ENCODE results near the gene TM7SF2. TPM values are rescaled to one million over a fixed set of nuclear protein-coding genes. Genes with fewer than 3 reads are reported as not detected.

The TM7SF2 gene
- total and polyA plus RNA-seq, 10 donors, result 8.9 to 29.7 (median 14.3) TPM

DNA sequence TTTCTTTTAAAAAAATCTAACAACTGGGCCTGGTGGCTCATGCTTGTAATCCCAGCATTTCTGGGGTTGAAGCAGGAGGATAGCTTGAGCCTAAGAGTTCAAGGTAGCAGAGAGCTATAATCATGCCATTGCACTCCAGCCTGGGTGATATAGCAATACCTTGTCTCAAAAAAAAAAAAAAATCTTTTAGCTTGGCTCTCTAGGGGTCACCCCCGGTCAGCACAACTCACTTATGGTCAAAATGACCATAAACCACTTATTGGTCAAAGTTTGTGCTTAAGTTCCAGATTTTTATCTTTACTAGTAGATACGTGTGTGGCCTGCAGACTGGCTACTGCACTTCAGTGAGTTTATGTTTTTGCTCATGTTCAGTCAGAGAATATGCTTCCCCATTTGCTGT, 52.0 kb downstream of the TM7SF2 start:
- H3K27ac ChIP-seq, result no peak overlapping the region
- no peaks in the 10 kb centered on the region for H3K9me3 ChIP-seq
- no peak for DNase-seq
- H3K27me3 ChIP-seq (replicated peaks in 1 of 7), result no peaks in the 10 kb centered on the region
- no peaks in the 10 kb centered on the region for H3K36me3 ChIP-seq
- 76 to 90% (median 80%) methylated on average over 2 of the region's 2 CpGs for WGBS, 5 donors
- TF ChIP-seq POLR2AphosphoS5 (IDR thresholded peaks at IDR 0.05) (no peak), POLR2A (IDR thresholded peaks at IDR 0.05) (no peak)
- TF ChIP-seq, protein P1, sequence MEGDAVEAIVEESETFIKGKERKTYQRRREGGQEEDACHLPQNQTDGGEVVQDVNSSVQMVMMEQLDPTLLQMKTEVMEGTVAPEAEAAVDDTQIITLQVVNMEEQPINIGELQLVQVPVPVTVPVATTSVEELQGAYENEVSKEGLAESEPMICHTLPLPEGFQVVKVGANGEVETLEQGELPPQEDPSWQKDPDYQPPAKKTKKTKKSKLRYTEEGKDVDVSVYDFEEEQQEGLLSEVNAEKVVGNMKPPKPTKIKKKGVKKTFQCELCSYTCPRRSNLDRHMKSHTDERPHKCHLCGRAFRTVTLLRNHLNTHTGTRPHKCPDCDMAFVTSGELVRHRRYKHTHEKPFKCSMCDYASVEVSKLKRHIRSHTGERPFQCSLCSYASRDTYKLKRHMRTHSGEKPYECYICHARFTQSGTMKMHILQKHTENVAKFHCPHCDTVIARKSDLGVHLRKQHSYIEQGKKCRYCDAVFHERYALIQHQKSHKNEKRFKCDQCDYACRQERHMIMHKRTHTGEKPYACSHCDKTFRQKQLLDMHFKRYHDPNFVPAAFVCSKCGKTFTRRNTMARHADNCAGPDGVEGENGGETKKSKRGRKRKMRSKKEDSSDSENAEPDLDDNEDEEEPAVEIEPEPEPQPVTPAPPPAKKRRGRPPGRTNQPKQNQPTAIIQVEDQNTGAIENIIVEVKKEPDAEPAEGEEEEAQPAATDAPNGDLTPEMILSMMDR (IDR thresholded peaks at IDR 0.05 in 8 of 11, conservative IDR thresholded peaks at IDR 0.05 in 3 of 11), result no peak
- intact Hi-C loops (cut with DNase I; ENCODE audit: low total_unique reads), result no loop called here
- peaks cover 0 to 2% (median 0%) of the 10 kb centered on the region in 6 donors for H3K4me1 ChIP-seq
- H3K4me3 ChIP-seq, result no peak overlapping the region

Small RNAs within 50 kb of the gene (microRNA-seq; reads per million reads assigned to microRNA genes)
- gene MIR6751, result 0 to 1.1 (median 0.36) reads per million in 3 donors

Small RNAs within 50 kb of the gene (small RNA-seq; reads per million reads assigned to genes)
- gene HIGD1AP10 (0 reads per million in 4 donors), gene PDCL2P2 (0 reads per million in 4 donors), gene RNU2-23P (0.60 to 2.1 (median 0.77) reads per million in 4 donors)

Other genes with a start within 250 kb of the TM7SF2 start
- gene EHD1, start 233.3 kb upstream of the TM7SF2 start, total RNA-seq, result 100 to 1,000 TPM; 117 to 337 (median 201) TPM
- gene EHD1, start 233.3 kb upstream of the TM7SF2 start, polyA plus RNA-seq, result 10 to 100 TPM; 51.9 to 93.9 (median 53.7) TPM
- 10 to 100 TPM; 32.7 to 57.3 (median 40.3) TPM for gene ATG2A, start 194.7 kb upstream of the TM7SF2 start, total RNA-seq
- 10 to 100 TPM; 14.3 to 30.3 (median 28.8) TPM for gene ATG2A, start 194.7 kb upstream of the TM7SF2 start, polyA plus RNA-seq
- 10 to 100 TPM; 21.9 to 45.1 (median 30.4) TPM for gene PPP2R5B, start 187.2 kb upstream of the TM7SF2 start, total RNA-seq
- 10 to 100 TPM; 10.8 to 25.4 (median 15.2) TPM for gene PPP2R5B, start 187.2 kb upstream of the TM7SF2 start, polyA plus RNA-seq
- gene GPHA2, start 176.0 kb upstream of the TM7SF2 start, total RNA-seq, result not detected
- 1 to 10 TPM in 2 of 3 donors, under 1 TPM in 1; 0.89 to 4.4 (median 1.2) TPM for gene GPHA2, start 176.0 kb upstream of the TM7SF2 start, polyA plus RNA-seq
- gene MAJIN, start 139.8 kb upstream of the TM7SF2 start, total RNA-seq, result under 1 TPM in 4 of 7 donors, not detected in 3; 0.40 to 0.98 (median 0.86) TPM
- gene MAJIN, start 139.8 kb upstream of the TM7SF2 start, polyA plus RNA-seq, result 1 to 10 TPM in 2 of 3 donors, under 1 TPM in 1; 0.59 to 2.6 (median 1.5) TPM
- 10 to 100 TPM in 6 of 7 donors, 1 to 10 TPM in 1; 8.5 to 23.1 (median 18.6) TPM for gene BATF2, start 114.9 kb upstream of the TM7SF2 start, total RNA-seq
- gene BATF2, start 114.9 kb upstream of the TM7SF2 start, polyA plus RNA-seq, result 10 to 100 TPM in 1 of 3 donors, 1 to 10 TPM in 2; 4.3 to 17.1 (median 5.2) TPM
- 10 to 100 TPM; 44.5 to 76.5 (median 54.8) TPM for gene ARL2, start 97.7 kb upstream of the TM7SF2 start, total RNA-seq
- gene ARL2, start 97.7 kb upstream of the TM7SF2 start, polyA plus RNA-seq, result 100 to 1,000 TPM in 1 of 3 donors, 10 to 100 TPM in 2; 53.0 to 110 (median 69.9) TPM
- gene SNX15, start 84.4 kb upstream of the TM7SF2 start, total RNA-seq, result 10 to 100 TPM; 14.6 to 21.6 (median 17.3) TPM
- gene SNX15, start 84.4 kb upstream of the TM7SF2 start, polyA plus RNA-seq, result 10 to 100 TPM; 10.8 to 17.1 (median 11.6) TPM
- 1 to 10 TPM; 5.7 to 9.9 (median 6.6) TPM for gene SAC3D1, start 70.7 kb upstream of the TM7SF2 start, total RNA-seq
- 10 to 100 TPM in 1 of 3 donors, 1 to 10 TPM in 2; 5.2 to 11.9 (median 8.9) TPM for gene SAC3D1, start 70.7 kb upstream of the TM7SF2 start, polyA plus RNA-seq
- 10 to 100 TPM; 13.0 to 45.2 (median 23.3) TPM for gene NAALADL1, start 53.3 kb upstream of the TM7SF2 start, total RNA-seq
- gene NAALADL1, start 53.3 kb upstream of the TM7SF2 start, polyA plus RNA-seq, result 10 to 100 TPM; 19.2 to 19.5 (median 19.2) TPM
- gene CDCA5, start 27.8 kb upstream of the TM7SF2 start, total RNA-seq, result 10 to 100 TPM in 1 of 7 donors, 1 to 10 TPM in 6; 2.4 to 11.1 (median 7.0) TPM
- 1 to 10 TPM; 1.5 to 5.9 (median 4.6) TPM for gene CDCA5, start 27.8 kb upstream of the TM7SF2 start, polyA plus RNA-seq
- 10 to 100 TPM; 23.5 to 43.7 (median 29.1) TPM for gene ZFPL1, start 27.6 kb upstream of the TM7SF2 start, total RNA-seq
- gene ZFPL1, start 27.6 kb upstream of the TM7SF2 start, polyA plus RNA-seq, result 10 to 100 TPM; 25.8 to 52.0 (median 40.0) TPM
- gene VPS51, start 15.7 kb upstream of the TM7SF2 start, total RNA-seq, result 100 to 1,000 TPM; 103 to 570 (median 146) TPM
- gene VPS51, start 15.7 kb upstream of the TM7SF2 start, polyA plus RNA-seq, result 100 to 1,000 TPM; 118 to 157 (median 152) TPM
- 10 to 100 TPM in 4 of 7 donors, 1 to 10 TPM in 3; 7.9 to 16.4 (median 10.2) TPM for gene ZNHIT2, start 5.8 kb downstream of the TM7SF2 start, total RNA-seq
- 10 to 100 TPM; 19.1 to 21.1 (median 19.2) TPM for gene ZNHIT2, start 5.8 kb downstream of the TM7SF2 start, polyA plus RNA-seq
- 1,000 to 10,000 TPM in 1 of 7 donors, 100 to 1,000 TPM in 6; 528 to 1,008 (median 809) TPM for gene FAU, start 10.3 kb downstream of the TM7SF2 start, total RNA-seq
- gene FAU, start 10.3 kb downstream of the TM7SF2 start, polyA plus RNA-seq, result 1,000 to 10,000 TPM; 1,501 to 2,170 (median 2,090) TPM
- gene MRPL49, start 10.4 kb downstream of the TM7SF2 start, total RNA-seq, result 10 to 100 TPM; 31.9 to 51.2 (median 40.8) TPM
- gene MRPL49, start 10.4 kb downstream of the TM7SF2 start, polyA plus RNA-seq, result 10 to 100 TPM; 20.0 to 42.4 (median 30.8) TPM
- gene SYVN1, start 22.6 kb downstream of the TM7SF2 start, total RNA-seq, result 100 to 1,000 TPM in 5 of 7 donors, 10 to 100 TPM in 2; 90.9 to 152 (median 110) TPM
- 10 to 100 TPM; 35.1 to 62.8 (median 53.6) TPM for gene SYVN1, start 22.6 kb downstream of the TM7SF2 start, polyA plus RNA-seq
- gene SPDYC, start 58.4 kb downstream of the TM7SF2 start, total RNA-seq, result not detected
- under 1 TPM in 1 of 3 donors, not detected in 2; 0.11 TPM for gene SPDYC, start 58.4 kb downstream of the TM7SF2 start, polyA plus RNA-seq
- gene CAPN1, start 70.1 kb downstream of the TM7SF2 start, total RNA-seq, result 100 to 1,000 TPM; 135 to 203 (median 161) TPM
- gene CAPN1, start 70.1 kb downstream of the TM7SF2 start, polyA plus RNA-seq, result 100 to 1,000 TPM in 1 of 3 donors, 10 to 100 TPM in 2; 61.6 to 111 (median 73.3) TPM
- 10 to 100 TPM; 10.6 to 25.9 (median 19.1) TPM for gene POLA2, start 150.1 kb downstream of the TM7SF2 start, total RNA-seq
- gene POLA2, start 150.1 kb downstream of the TM7SF2 start, polyA plus RNA-seq, result 10 to 100 TPM in 2 of 3 donors, 1 to 10 TPM in 1; 9.0 to 12.2 (median 10.7) TPM
- 10 to 100 TPM; 14.5 to 48.0 (median 26.4) TPM for gene CDC42EP2, start 203.0 kb downstream of the TM7SF2 start, total RNA-seq
- 10 to 100 TPM in 1 of 3 donors, 1 to 10 TPM in 2; 4.2 to 13.4 (median 7.1) TPM for gene CDC42EP2, start 203.0 kb downstream of the TM7SF2 start, polyA plus RNA-seq
- gene DPF2, start 222.0 kb downstream of the TM7SF2 start, total RNA-seq, result 10 to 100 TPM; 35.7 to 67.0 (median 51.5) TPM
- 10 to 100 TPM; 20.5 to 27.2 (median 24.3) TPM for gene DPF2, start 222.0 kb downstream of the TM7SF2 start, polyA plus RNA-seq
- 1 to 10 TPM in 2 of 7 donors, under 1 TPM in 5; 0.56 to 2.7 (median 0.79) TPM for gene TIGD3, start 242.9 kb downstream of the TM7SF2 start, total RNA-seq
- gene TIGD3, start 242.9 kb downstream of the TM7SF2 start, polyA plus RNA-seq, result 1 to 10 TPM; 1.1 to 2.1 (median 1.4) TPM

All from spleen (tissue), 11 donors.